ENCODE measurements around the gene EML5. TPM values are rescaled to one million over a fixed set of nuclear protein-coding genes. Genes with fewer than 3 reads are reported as not detected.

Gene EML5
- total and polyA plus RNA-seq, 2 of the 13 experiments (the other 11 are each of a cell fraction or from before 2014, with no cell fraction given) = 0.11 TPM; not detected in 1

GRCh38 chr14:88815980-88816379 lies 23.2 kb upstream of the EML5 start:
- in situ Hi-C loops (cut with HindIII; ENCODE audit: extremely low pct_ligation_motif_present, low pct_unique_long_range_greater_than_20kb) = no loop called here

DNA sequence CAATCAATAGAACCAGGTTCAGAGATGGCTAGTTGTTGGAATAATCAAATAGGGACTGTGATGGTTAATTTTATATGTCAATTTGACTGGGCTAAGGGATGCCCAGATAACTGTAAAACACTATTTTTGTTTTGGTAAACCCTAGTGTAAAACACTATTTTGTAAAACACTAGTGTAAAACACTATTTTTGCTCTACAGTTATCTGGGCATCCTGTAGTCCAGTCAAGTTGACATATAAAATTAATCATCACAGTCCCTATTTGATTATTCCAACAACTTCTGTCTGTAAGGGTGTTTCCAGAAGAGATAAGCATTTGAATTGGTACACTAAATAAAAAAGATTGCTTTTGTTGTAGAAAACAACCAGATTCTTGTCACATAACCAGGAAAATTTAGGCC lies 15.6 kb upstream of the EML5 start:
- no peak for FAIRE-seq
- Histone ChIP-seq H3K9ac (ENCODE audit: insufficient read depth, low read depth, low read length) (no peak overlapping the region), H3K4me3 (replicated peaks in 1 of 3; ENCODE audit: insufficient read depth in 1 of 3, low read depth in 2 of 3, low read length in 3 of 3) (no peak overlapping the region), H3K4me2 (ENCODE audit: low read depth, low read length) (no peak overlapping the region), H2AFZ (ENCODE audit: low read length) (no peak overlapping the region), H3K9me3 (ENCODE audit: low read length) (no peaks in the 10 kb centered on the region), H3K4me1 (ENCODE audit: insufficient read depth, low read length) (no peaks in the 10 kb centered on the region), H3K27ac (ENCODE audit: extremely low read length, insufficient read depth, low read length) (no peak overlapping the region), H4K20me1 (ENCODE audit: insufficient read depth, low read length) (no peaks in the 10 kb centered on the region), H3K27me3 (ENCODE audit: control insufficient read depth in 1 of 2, insufficient read depth in 2 of 2, low read length in 2 of 2) (peaks cover 0 to 7% of the 10 kb centered on the region in 2 experiments; a peak in 1 of 5 replicates), H3K79me2 (ENCODE audit: insufficient read depth, low read length) (no peaks in the 10 kb centered on the region), H3K36me3 (replicated peaks in 1 of 2; ENCODE audit: control insufficient read depth in 1 of 2, insufficient read depth in 2 of 2, low read length in 2 of 2) (no peaks in the 10 kb centered on the region)
- no peak for ATAC-seq
- DNase-seq (ENCODE audit: low spot score) = no peak
- in situ Hi-C loops (cut with HindIII; ENCODE audit: extremely low pct_ligation_motif_present, low pct_unique_long_range_greater_than_20kb) (no loop called here), intact Hi-C loops (cut with micrococcal nuclease; ENCODE audit: unreplicated experiment) (no loop called here)
- BruUV-seq (replicated peaks) = no TSS peak
- CTCF ChIA-PET (ENCODE audit: low intra/inter-chr PET ratio, low total read pairs) = no interaction called here
- POLR2A ChIA-PET = no interaction called here
- TF ChIP-seq ZSCAN31 (CRISPR knock-in tag; IDR thresholded peaks at IDR 0.05; ENCODE audit: low read depth) (no peak), ZNF749 (CRISPR knock-in tag; IDR thresholded peaks at IDR 0.05; ENCODE audit: borderline replicate concordance) (no peak), ZMYM2 (CRISPR knock-in tag; IDR thresholded peaks at IDR 0.05) (no peak), ATF7-NPFF (CRISPR knock-in tag; IDR thresholded peaks at IDR 0.05; ENCODE audit: low read depth) (no peak), ZNF234 (CRISPR knock-in tag; conservative IDR thresholded peaks at IDR 0.05) (no peak), ZBTB3 (CRISPR knock-in tag; IDR thresholded peaks at IDR 0.05; ENCODE audit: borderline replicate concordance, low read depth) (no peak), ZNF44 (CRISPR knock-in tag; IDR thresholded peaks at IDR 0.05) (no peak), ZNF510 (CRISPR knock-in tag; IDR thresholded peaks at IDR 0.05; ENCODE audit: low read depth) (no peak), ATRX (CRISPR knock-in tag; IDR thresholded peaks at IDR 0.05; ENCODE audit: borderline replicate concordance) (no peak)
- TF ChIP-seq, protein P1, sequence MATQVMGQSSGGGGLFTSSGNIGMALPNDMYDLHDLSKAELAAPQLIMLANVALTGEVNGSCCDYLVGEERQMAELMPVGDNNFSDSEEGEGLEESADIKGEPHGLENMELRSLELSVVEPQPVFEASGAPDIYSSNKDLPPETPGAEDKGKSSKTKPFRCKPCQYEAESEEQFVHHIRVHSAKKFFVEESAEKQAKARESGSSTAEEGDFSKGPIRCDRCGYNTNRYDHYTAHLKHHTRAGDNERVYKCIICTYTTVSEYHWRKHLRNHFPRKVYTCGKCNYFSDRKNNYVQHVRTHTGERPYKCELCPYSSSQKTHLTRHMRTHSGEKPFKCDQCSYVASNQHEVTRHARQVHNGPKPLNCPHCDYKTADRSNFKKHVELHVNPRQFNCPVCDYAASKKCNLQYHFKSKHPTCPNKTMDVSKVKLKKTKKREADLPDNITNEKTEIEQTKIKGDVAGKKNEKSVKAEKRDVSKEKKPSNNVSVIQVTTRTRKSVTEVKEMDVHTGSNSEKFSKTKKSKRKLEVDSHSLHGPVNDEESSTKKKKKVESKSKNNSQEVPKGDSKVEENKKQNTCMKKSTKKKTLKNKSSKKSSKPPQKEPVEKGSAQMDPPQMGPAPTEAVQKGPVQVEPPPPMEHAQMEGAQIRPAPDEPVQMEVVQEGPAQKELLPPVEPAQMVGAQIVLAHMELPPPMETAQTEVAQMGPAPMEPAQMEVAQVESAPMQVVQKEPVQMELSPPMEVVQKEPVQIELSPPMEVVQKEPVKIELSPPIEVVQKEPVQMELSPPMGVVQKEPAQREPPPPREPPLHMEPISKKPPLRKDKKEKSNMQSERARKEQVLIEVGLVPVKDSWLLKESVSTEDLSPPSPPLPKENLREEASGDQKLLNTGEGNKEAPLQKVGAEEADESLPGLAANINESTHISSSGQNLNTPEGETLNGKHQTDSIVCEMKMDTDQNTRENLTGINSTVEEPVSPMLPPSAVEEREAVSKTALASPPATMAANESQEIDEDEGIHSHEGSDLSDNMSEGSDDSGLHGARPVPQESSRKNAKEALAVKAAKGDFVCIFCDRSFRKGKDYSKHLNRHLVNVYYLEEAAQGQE (IDR thresholded peaks at IDR 0.05; ENCODE audit: borderline replicate concordance in 1 of 2, low read depth in 1 of 2, low read length in 2 of 2) = no peak

More at GRCh38 chr14:88815980-88816379, 23.2 kb upstream of the EML5 start:
- no peaks in the 10 kb centered on the region for H3K36me3 ChIP-seq (replicated peaks in 1 of 2; ENCODE audit: control insufficient read depth in 1 of 2, insufficient read depth in 2 of 2, low read length in 2 of 2)
- POLR2A ChIA-PET = no interaction called here
- FAIRE-seq (no peak), ATAC-seq (no peak), DNase-seq (ENCODE audit: low spot score) (no peak)
- intact Hi-C loops (cut with micrococcal nuclease; ENCODE audit: unreplicated experiment) = no loop called here
- H3K4me1 ChIP-seq (ENCODE audit: insufficient read depth, low read length) = no peaks in the 10 kb centered on the region
- no TSS peak for BruUV-seq (replicated peaks)
- H2AFZ ChIP-seq (ENCODE audit: low read length) = no peak overlapping the region
- CTCF ChIA-PET (ENCODE audit: low intra/inter-chr PET ratio, low total read pairs) = no interaction called here
- H3K27me3 ChIP-seq (ENCODE audit: control insufficient read depth in 1 of 2, insufficient read depth in 2 of 2, low read length in 2 of 2) = peaks cover 0 to 12% of the 10 kb centered on the region in 2 experiments; a peak in 2 of 5 replicates
- no peak overlapping the region for H3K27ac ChIP-seq (ENCODE audit: extremely low read length, insufficient read depth, low read length)
- no peak overlapping the region for H3K4me3 ChIP-seq (replicated peaks in 1 of 3; ENCODE audit: insufficient read depth in 1 of 3, low read depth in 2 of 3, low read length in 3 of 3)
- no peaks in the 10 kb centered on the region for H3K9me3 ChIP-seq (ENCODE audit: low read length)
- TF ChIP-seq FOXC1 (CRISPR knock-in tag; IDR thresholded peaks at IDR 0.05; ENCODE audit: borderline replicate concordance) (no peak), ZNF746 (CRISPR knock-in tag; IDR thresholded peaks at IDR 0.05) (no peak), KLF16 (CRISPR knock-in tag; IDR thresholded peaks at IDR 0.05) (no peak), ZFP41 (CRISPR knock-in tag; IDR thresholded peaks at IDR 0.05; ENCODE audit: borderline replicate concordance) (no peak), HDAC6 (IDR thresholded peaks at IDR 0.05; ENCODE audit: low read depth, low read length) (no peak), MED8 (CRISPR knock-in tag; IDR thresholded peaks at IDR 0.05; ENCODE audit: insufficient replicate concordance) (no peak), HMGA1 (CRISPR knock-in tag; conservative IDR thresholded peaks at IDR 0.05) (no peak), ZNF549 (CRISPR knock-in tag; IDR thresholded peaks at IDR 0.05) (no peak), SSRP1 (CRISPR knock-in tag; IDR thresholded peaks at IDR 0.05) (no peak), ZNF432 (CRISPR knock-in tag; IDR thresholded peaks at IDR 0.05; ENCODE audit: borderline replicate concordance) (no peak), ZNF781 (CRISPR knock-in tag; IDR thresholded peaks at IDR 0.05; ENCODE audit: borderline replicate concordance, not compliant biosample characterization) (no peak), SP2 (CRISPR knock-in tag; IDR thresholded peaks at IDR 0.05) (no peak), ZNF207 (IDR thresholded peaks at IDR 0.05; ENCODE audit: borderline replicate concordance) (no peak), SMARCE1 (IDR thresholded peaks at IDR 0.05; ENCODE audit: borderline replicate concordance) (no peak), ZNF839 (CRISPR knock-in tag; IDR thresholded peaks at IDR 0.05; ENCODE audit: borderline replicate concordance) (no peak), RFXANK (CRISPR knock-in tag; IDR thresholded peaks at IDR 0.05) (no peak)
- H4K20me1 ChIP-seq (ENCODE audit: insufficient read depth, low read length) = no peaks in the 10 kb centered on the region
- H3K4me2 ChIP-seq (ENCODE audit: low read depth, low read length) = no peak overlapping the region
- WGBS (ENCODE audit: low lambda C conversion rate) = 52% methylated on average over 4 of the region's 4 CpGs
- H3K9ac ChIP-seq (ENCODE audit: insufficient read depth, low read depth, low read length) = no peak overlapping the region
- no peaks in the 10 kb centered on the region for H3K79me2 ChIP-seq (ENCODE audit: insufficient read depth, low read length)
